T-cell (primary cell): ENCODE measurements around the gene SCN5A. TPM values are rescaled to one million over a fixed set of nuclear protein-coding genes. Genes with fewer than 3 reads are reported as not detected.
A peak's percentile ranks its signal among the peaks of the same experiment; 100 is the strongest.

Experiments
- ATAC-seq, 4 experiments: fragments of 200-7000 bp in 3 of 4; fragments of 150-1000 bp in 1 of 4; cut with Tn5 transposase; replicated peaks in 1 of 4; 1 replicate in 3 of 4; 2 replicates in 1 of 4; pipeline ENCODE4 v1.10.0; 2021; ENCODE audit warnings: moderate library complexity in 3 of 4, mild to moderate bottlenecking in 2 of 4, moderate number of reproducible peaks in 1 of 4
- CTCF ChIA-PET, 2 donors: fragments of 300-600 bp; sonication (Branson Sonifier 250); formaldehyde crosslinking; loops; one replicate each; lab custom pipeline; 2022; ENCODE audit warnings: antibody characterized with exemption in 2 of 2; lab: Charles Lee
- POLR2A ChIA-PET, 2 donors: fragments of 300-600 bp; sonication (Branson Sonifier 250); formaldehyde crosslinking; loops; one replicate each; lab custom pipeline; 2022; ENCODE audit warnings: antibody characterized with exemption in 2 of 2; lab: Charles Lee
- DNase-seq, 35 experiments: peaks; one replicate each; pipeline versions ENCODE4 v3.0.0 to v3.0.0-alpha.2; 2013 to 2023
- H3K27ac ChIP-seq: one replicate; pipeline ENCODE4 v1.5.1; 2013; ENCODE audit warnings: low read length
- H3K27me3 ChIP-seq, 2 experiments: replicated peaks in 1 of 2; 1 replicate in 1 of 2; 2 replicates in 1 of 2; pipeline versions ENCODE4 v1.6.1 to v1.7.0; 2013; ENCODE audit warnings: low read length in 1 of 2, mixed read lengths in 1 of 2; ENCODE audit not compliant: control insufficient read depth in 2 of 2, insufficient read depth in 2 of 2; ENCODE audit errors: extremely low read depth in 1 of 2
- H3K36me3 ChIP-seq, 2 donors: 1 replicate in 1 of 2; 2 replicates in 1 of 2; pipeline versions ENCODE4 v1.6.1 to v1.7.0; 2013; ENCODE audit warnings: low read length in 1 of 2; ENCODE audit not compliant: control insufficient read depth in 2 of 2, insufficient read depth in 1 of 2; ENCODE audit errors: extremely low read depth in 1 of 2
- H3K4me1 ChIP-seq, 2 experiments: 1 replicate in 1 of 2; 2 replicates in 1 of 2; pipeline versions ENCODE4 v1.6.1 to v1.7.0; 2013; ENCODE audit warnings: low read length in 2 of 2, mixed read lengths in 1 of 2; ENCODE audit not compliant: insufficient read depth in 2 of 2, control insufficient read depth in 1 of 2; ENCODE audit errors: extremely low read depth in 1 of 2
- H3K4me3 ChIP-seq, 2 donors: 1 replicate in 1 of 2; 2 replicates in 1 of 2; pipeline versions ENCODE4 v1.5.1 to v1.7.0; 2013; ENCODE audit warnings: mild to moderate bottlenecking in 2 of 2, low read length in 1 of 2, moderate library complexity in 1 of 2; ENCODE audit not compliant: control insufficient read depth in 1 of 2; ENCODE audit errors: extremely low read depth in 1 of 2
- H3K9me3 ChIP-seq: 2 replicates; pipeline ENCODE4 v1.7.0; 2013
- H3K27ac Mint-ChIP-seq, 2 donors: one replicate each; pipeline ENCODE4 v1.8.0; 2020 to 2021; ENCODE audit warnings: mild to moderate bottlenecking in 2 of 2, mixed read lengths in 2 of 2
- H3K27me3 Mint-ChIP-seq, 2 donors: one replicate each; pipeline ENCODE4 v1.8.0; 2021 to 2022; ENCODE audit warnings: mixed read lengths in 2 of 2
- H3K36me3 Mint-ChIP-seq: one replicate; pipeline ENCODE4 v1.8.0; 2021; ENCODE audit warnings: mixed read lengths
- H3K4me1 Mint-ChIP-seq, 3 donors: one replicate each; pipeline ENCODE4 v1.8.0; 2020 to 2022; ENCODE audit warnings: mixed read lengths in 3 of 3, mild to moderate bottlenecking in 1 of 3
- H3K4me3 Mint-ChIP-seq, 3 donors: one replicate each; pipeline ENCODE4 v1.8.0; 2020 to 2022; ENCODE audit warnings: mild to moderate bottlenecking in 3 of 3, mixed read lengths in 3 of 3, moderate library complexity in 3 of 3
- H3K9me3 Mint-ChIP-seq, 3 donors: one replicate each; pipeline ENCODE4 v1.8.0; 2020 to 2022; ENCODE audit warnings: mixed read lengths in 3 of 3
- WGBS: methylation state at CpG from one replicate; pipeline ENCODE4 v1.1.5; 2013; ENCODE audit warnings: missing lambda C conversion rate; ENCODE audit not compliant: insufficient coverage; 5-methylcytosine and 5-hydroxymethylcytosine counted together
- total RNA-seq, 35 experiments: library from RNA in 6 of 35; stranded (reverse) in 6 of 35; fragments of 120-200 nt in 1 of 35; gene quantifications; one replicate each; pipeline versions ENCODE4 v1.2.1 to v1.2.4 and lab custom pipeline; 2013 to 2026

SCN5A gene
- total RNA-seq, 5 donors from 2014 or later (not counting 1 experiment from before 2014, with no cell fraction given) = 0.12 to 0.47 (median 0.23) TPM; not detected in 2

GRCh38 chr3:38562467-38562925 lies 87.0 kb downstream of the SCN5A start:
- Histone ChIP-seq H3K36me3 (no peaks in the 10 kb centered on the region), H3K4me3 (no peak overlapping the region), H3K9me3 (no peaks in the 10 kb centered on the region), H3K27ac (no peak overlapping the region), H3K4me1 (no peaks in the 10 kb centered on the region), H3K27me3 (peaks cover 0 to 11% of the 10 kb centered on the region in 2 experiments)
- 91% methylated on average over 2 of the region's 7 CpGs for WGBS
- ChIA-PET POLR2A (no interaction called here), CTCF (no interaction called here)
- Mint-ChIP-seq H3K27me3 (peaks cover 0 to 4% of the 10 kb centered on the region in 2 donors), H3K4me1 (no peaks in the 10 kb centered on the region), H3K4me3 (no peak overlapping the region), H3K27ac (no peak overlapping the region), H3K9me3 (no peaks in the 10 kb centered on the region), H3K36me3 (no peaks in the 10 kb centered on the region)
- ATAC-seq (no peak), DNase-seq (no peak)

- H3K9me3 ChIP-seq = no peaks in the 10 kb centered on the region
- no peak overlapping the region for H3K4me3 Mint-ChIP-seq
- POLR2A ChIA-PET = no interaction called here
- no peaks in the 10 kb centered on the region for H3K4me1 ChIP-seq
- no peak overlapping the region for H3K27ac Mint-ChIP-seq
- CTCF ChIA-PET = interaction anchor here in 1 of 2 donors (0.6 kb wide), 1 partner anchor 10 kb away, joined by 4 read pairs; no protein-coding TSS in a partner anchor
- no peak overlapping the region for H3K27ac ChIP-seq
- no peaks in the 10 kb centered on the region for H3K36me3 ChIP-seq
- DNase-seq (no peak), ATAC-seq (no peak)
- H3K4me3 ChIP-seq = no peak overlapping the region
- no peaks in the 10 kb centered on the region for H3K9me3 Mint-ChIP-seq
- H3K4me1 Mint-ChIP-seq = no peaks in the 10 kb centered on the region
- no peaks in the 10 kb centered on the region for H3K36me3 Mint-ChIP-seq
- peaks cover 0 to 4% of the 10 kb centered on the region in 2 donors for H3K27me3 Mint-ChIP-seq
- H3K27me3 ChIP-seq = peaks cover 0 to 11% of the 10 kb centered on the region in 2 experiments
- 80% methylated on average over 7 of the region's 10 CpGs for WGBS
Observed at GRCh38 chr3:38561746-38562466, 87.6 kb downstream of the SCN5A start.

GRCh38 chr3:38560996-38561717 lies 88.3 kb downstream of the SCN5A start:
- Mint-ChIP-seq H3K27ac (no peak overlapping the region), H3K4me3 (no peak overlapping the region), H3K4me1 (no peaks in the 10 kb centered on the region), H3K9me3 (no peaks in the 10 kb centered on the region), H3K36me3 (no peaks in the 10 kb centered on the region), H3K27me3 (peaks cover 0 to 4% of the 10 kb centered on the region in 2 donors)
- Histone ChIP-seq H3K9me3 (no peaks in the 10 kb centered on the region), H3K4me1 (no peaks in the 10 kb centered on the region), H3K27ac (no peak overlapping the region), H3K36me3 (no peaks in the 10 kb centered on the region), H3K4me3 (no peak overlapping the region), H3K27me3 (peaks cover 0 to 14% of the 10 kb centered on the region in 2 experiments)
- ATAC-seq (no peak), DNase-seq (no peak)
- POLR2A ChIA-PET = no interaction called here
- WGBS = 87% methylated on average over 3 of the region's 7 CpGs
- CTCF ChIA-PET = interaction anchor here in 1 of 2 donors (0.6 kb wide), 1 partner anchor 9 kb away, joined by 4 read pairs; no protein-coding TSS in a partner anchor

- H3K4me3 Mint-ChIP-seq = no peak overlapping the region
- DNase-seq (peak in 1 of 35 experiments; percentile 5), ATAC-seq (no peak)
- peaks cover 4 to 5% of the 10 kb centered on the region in 2 donors for H3K27me3 Mint-ChIP-seq
- Histone ChIP-seq H3K4me3 (no peak overlapping the region), H3K36me3 (no peaks in the 10 kb centered on the region), H3K9me3 (no peaks in the 10 kb centered on the region), H3K27ac (no peak overlapping the region), H3K27me3 (peaks cover 0 to 16% of the 10 kb centered on the region in 2 experiments), H3K4me1 (no peaks in the 10 kb centered on the region)
- POLR2A ChIA-PET = no interaction called here
- no peaks in the 10 kb centered on the region for H3K9me3 Mint-ChIP-seq
- CTCF ChIA-PET = no interaction called here
- WGBS = 95% methylated on average over 6 of the region's 6 CpGs
- H3K36me3 Mint-ChIP-seq = no peaks in the 10 kb centered on the region
- no peak overlapping the region for H3K27ac Mint-ChIP-seq
- no peaks in the 10 kb centered on the region for H3K4me1 Mint-ChIP-seq
Observed at GRCh38 chr3:38560284-38560683, 89.2 kb downstream of the SCN5A start.

- Mint-ChIP-seq H3K36me3 (no peaks in the 10 kb centered on the region), H3K4me3 (no peak overlapping the region), H3K27ac (no peak overlapping the region), H3K9me3 (peaks cover 0 to 4% (median 2%) of the 10 kb centered on the region in 3 donors), H3K27me3 (peaks cover 4 to 5% of the 10 kb centered on the region in 2 donors), H3K4me1 (no peaks in the 10 kb centered on the region)
- WGBS = no CpG with 5 or more reads among the region's 1 CpG
- Histone ChIP-seq H3K4me1 (no peaks in the 10 kb centered on the region), H3K27me3 (peaks cover 0 to 18% of the 10 kb centered on the region in 2 experiments), H3K4me3 (no peak overlapping the region), H3K9me3 (no peaks in the 10 kb centered on the region), H3K36me3 (no peaks in the 10 kb centered on the region), H3K27ac (no peak overlapping the region)
- ChIA-PET POLR2A (no interaction called here), CTCF (interaction anchor here in 1 of 2 donors (0.7 kb wide), 1 partner anchor 46 kb away, joined by 11 read pairs; no protein-coding TSS in a partner anchor)
- DNase-seq (no peak), ATAC-seq (no peak)
Observed at GRCh38 chr3:38558864-38559263, 90.6 kb downstream of the SCN5A start.

- ChIA-PET POLR2A (no interaction called here), CTCF (no interaction called here)
- 60% methylated on average over 2 of the region's 4 CpGs for WGBS
- ATAC-seq (no peak), DNase-seq (peak in 1 of 35 experiments; percentile 2)
- no peaks in the 10 kb centered on the region for H3K36me3 ChIP-seq
- H3K4me1 ChIP-seq = no peaks in the 10 kb centered on the region
- Mint-ChIP-seq H3K27me3 (peaks cover 4 to 5% of the 10 kb centered on the region in 2 donors), H3K4me1 (no peaks in the 10 kb centered on the region), H3K4me3 (no peak overlapping the region), H3K36me3 (no peaks in the 10 kb centered on the region), H3K27ac (no peak overlapping the region), H3K9me3 (peaks cover 0 to 4% (median 2%) of the 10 kb centered on the region in 3 donors)
- no peak overlapping the region for H3K27ac ChIP-seq
- no peak overlapping the region for H3K4me3 ChIP-seq
- H3K9me3 ChIP-seq = no peaks in the 10 kb centered on the region
- H3K27me3 ChIP-seq = peaks cover 0 to 10% of the 10 kb centered on the region in 2 experiments
Observed at GRCh38 chr3:38556640-38557358, 92.7 kb downstream of the SCN5A start.
